GM19239 (cell line): Measurements from ENCODE around the gene TPPP2.

Experiments
- DNase-seq: peaks from one replicate; pipeline ENCODE4 v3.0.0; 2011; ENCODE audit warnings: low spot score; ENCODE audit not compliant: insufficient read length
- FAIRE-seq: peaks from 2 replicates; lab custom pipeline; 2011; peaks lifted over from hg19 to GRCh38; lab: Jason Lieb, UNC

The TPPP2 gene

DNA sequence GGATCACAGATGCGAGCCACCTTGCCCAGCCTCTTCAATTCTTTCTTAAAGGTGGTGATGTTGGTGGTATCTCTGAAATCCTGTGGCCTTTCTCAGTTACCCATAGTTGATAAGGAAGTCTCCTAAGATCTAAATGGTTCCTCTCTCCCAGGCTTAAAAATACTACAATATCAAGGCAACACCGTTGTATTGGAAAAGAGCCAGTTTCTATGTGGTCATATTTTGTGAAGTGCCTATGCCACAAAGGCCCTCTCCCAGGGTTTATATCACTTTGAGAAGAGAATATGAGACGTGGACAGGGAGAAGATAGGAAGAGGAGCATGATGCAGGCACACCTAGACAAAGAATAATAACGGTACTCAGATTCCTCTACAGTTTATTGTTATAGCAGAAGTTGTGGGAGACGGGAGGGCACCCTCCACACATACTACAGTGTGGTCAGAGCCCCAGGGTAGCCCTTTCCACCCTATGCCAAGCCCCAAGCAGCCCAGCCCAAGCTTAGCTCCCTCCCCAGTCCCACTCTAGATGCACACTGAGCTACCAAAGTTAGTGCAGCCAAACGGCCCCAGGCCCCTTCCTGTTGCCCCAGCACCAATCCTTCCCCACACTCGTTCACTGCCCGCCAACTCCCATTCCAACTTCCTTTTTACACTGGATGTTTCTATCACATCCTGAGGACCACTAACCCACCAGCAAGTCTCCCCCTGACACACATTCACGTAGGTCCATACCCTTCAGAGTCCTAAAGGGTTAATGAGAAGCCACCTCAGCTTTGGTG lies 13.4 kb upstream of the TPPP2 start:
- FAIRE-seq (no peak), DNase-seq (no peak)

GRCh38 chr14:21017528-21018245 lies 12.3 kb upstream of the TPPP2 start:
- DNase-seq (no peak), FAIRE-seq (no peak)

DNA sequence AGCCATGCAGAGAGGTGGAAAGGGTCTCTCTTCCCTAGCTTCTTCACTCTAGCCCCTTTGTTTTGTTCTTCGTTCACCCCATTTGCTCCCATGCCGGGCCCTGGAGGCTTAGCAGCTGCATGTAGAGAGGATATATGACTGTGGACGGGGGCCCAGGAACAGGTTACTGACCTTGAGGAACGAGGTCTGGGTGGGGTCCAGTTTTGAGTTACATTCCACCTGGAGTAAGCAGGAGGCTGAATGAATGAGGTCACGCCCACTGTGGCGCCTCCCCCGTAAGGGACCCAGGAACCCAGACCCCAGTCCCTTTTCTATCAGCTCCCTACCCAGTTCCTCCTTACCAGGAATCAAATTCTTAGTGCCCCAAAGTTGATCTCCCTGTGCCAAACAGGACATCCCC lies 11.7 kb upstream of the TPPP2 start:
- FAIRE-seq (no peak), DNase-seq (no peak)

DNA sequence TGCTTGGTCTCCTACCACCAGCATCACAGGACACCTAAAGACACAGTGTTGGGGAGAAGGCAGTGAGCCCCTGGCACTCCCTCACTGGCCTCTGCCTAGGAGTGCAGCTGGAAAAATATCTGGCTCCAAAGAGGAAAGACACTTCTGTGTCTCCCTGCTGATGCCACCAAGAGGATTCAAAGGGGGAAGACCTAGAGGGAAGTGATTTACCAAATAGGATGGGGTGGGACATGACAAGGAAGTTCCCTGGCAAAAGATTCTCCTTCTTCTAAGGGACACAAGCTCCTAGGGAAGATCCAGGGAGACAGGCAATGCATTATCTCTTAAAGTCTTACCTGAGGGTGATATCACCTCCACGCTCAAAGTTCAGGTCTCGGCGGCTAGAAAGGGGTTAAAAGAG lies 11.2 kb upstream of the TPPP2 start:
- DNase-seq, result no peak
- no peak for FAIRE-seq

- FAIRE-seq, result no peak
- no peak for DNase-seq
Observed at GRCh38 chr14:21019366-21019765, 10.7 kb upstream of the TPPP2 start.

GRCh38 chr14:21020977-21021545 lies 9.0 kb upstream of the TPPP2 start:
- DNase-seq (no peak), FAIRE-seq (no peak)

- DNase-seq (no peak), FAIRE-seq (no peak)
Observed at GRCh38 chr14:21022686-21023085, 7.3 kb upstream of the TPPP2 start.

DNA sequence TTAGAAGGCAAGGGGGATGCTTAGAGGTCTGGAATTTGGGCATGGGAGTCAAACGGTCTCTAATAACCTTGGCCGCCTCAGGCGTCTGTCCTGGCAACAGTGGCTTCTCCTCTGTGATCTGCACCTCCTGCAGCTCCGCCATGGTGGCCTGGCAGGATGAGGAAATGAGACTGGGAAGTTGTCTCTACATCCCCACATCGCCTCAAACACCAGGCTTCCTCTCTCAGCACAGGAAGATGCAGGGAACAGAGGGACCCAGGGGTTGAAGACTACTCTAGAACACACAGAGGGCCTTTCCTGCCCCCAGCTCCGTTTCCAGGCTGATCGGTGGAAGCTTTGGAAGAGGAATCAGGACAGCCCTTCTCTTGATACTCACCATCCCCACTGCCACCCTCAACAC lies 6.8 kb upstream of the TPPP2 start:
- DNase-seq, result no peak
- no peak for FAIRE-seq

GRCh38 chr14:21023817-21024584 lies 6.0 kb upstream of the TPPP2 start:
- no peak for DNase-seq
- no peak for FAIRE-seq

DNA sequence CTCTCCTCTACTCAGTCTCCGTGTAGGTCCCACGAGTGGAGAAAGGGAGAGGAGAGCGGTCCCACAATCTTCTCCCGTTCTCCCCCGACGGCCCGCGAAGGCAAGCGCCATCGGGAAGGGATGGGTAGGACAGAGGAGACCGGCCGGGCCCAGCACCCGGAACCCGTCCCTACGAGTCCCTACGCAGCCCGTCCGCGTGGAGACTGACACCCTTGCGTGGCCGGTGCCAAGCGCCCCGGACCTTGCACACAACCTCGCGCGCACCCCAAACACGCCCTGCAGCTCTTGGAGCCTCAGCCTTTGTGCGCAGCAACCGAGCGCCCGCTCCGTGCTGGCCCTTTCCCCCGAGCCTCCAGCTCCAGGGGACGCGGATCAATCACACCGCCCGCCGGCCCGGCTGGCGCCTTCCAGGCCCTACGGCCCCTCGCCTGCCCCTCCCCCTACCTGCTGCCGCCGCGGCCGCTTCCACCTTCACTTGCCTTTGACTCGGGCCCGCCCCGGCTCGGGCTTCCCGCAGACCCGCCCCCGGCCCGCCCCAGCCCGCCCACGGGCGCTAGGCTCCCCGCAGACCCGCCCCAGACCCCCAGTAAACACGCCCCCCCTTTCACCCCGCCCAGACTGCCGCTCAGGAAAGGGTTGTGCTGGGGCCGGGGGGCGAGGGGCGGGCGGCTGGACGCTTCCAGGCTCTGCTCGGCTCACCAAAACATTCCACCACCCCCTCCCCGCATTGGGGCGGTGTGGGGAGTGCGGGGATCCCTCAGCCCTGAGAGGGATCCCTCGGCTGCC lies 5.2 kb upstream of the TPPP2 start, which contains the start of gene NDRG2:
TSS of gene NDRG2 (minus strand) at position 477 of the 786 bp plus-strand sequence. CDS start 1,746 bp downstream, outside the sequence.
- FAIRE-seq (no peak), DNase-seq (no peak)

DNA sequence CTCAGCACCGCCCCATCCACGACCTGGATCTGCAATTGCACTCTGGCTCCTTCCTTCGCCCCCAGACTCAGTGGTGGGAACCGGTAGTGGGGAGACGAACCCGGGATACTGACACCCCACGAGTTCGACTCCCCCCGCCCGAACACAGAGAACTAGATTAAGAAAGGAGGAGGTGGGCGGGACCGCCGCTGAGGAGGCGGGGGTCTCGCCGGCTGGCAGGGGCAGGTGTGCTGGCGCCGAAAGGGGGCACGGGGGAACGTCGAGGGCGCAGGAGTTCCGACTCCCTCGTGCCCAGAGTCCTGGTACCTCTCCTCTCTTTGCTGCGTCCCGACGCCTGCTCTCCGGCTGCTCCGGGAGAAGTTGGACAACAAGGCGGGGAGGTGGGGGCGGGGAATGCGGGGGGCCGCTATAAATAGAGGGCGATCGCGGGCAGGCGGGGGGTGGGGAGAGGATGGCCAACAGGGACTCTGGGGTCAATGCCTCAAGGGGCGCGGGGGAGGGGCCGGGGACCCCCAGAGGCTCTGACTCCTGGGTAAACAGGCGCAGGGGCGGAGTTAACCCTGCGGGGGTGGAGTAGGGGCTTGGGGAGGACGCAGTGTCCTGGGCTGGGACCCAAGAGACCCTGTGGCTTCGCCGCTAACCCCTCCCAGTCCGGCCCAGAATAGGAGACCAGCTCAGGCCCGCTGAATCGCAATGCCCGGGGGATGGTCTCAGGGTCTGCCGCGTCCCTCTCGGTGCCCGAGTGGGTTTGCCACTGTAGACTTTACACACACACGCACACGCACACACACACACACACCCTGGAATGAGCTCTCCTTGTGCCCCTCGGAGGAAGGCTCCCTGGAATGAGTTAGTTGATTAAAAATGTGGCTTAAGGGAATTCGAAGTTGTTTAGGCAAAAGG lies 4.4 kb upstream of the TPPP2 start:
- FAIRE-seq, result no peak

GRCh38 chr14:21026274-21026987 lies 3.6 kb upstream of the TPPP2 start:
- FAIRE-seq (no peak), DNase-seq (no peak)

More for the DNA sequence above, 4.4 kb upstream of the TPPP2 start:
- no peak for DNase-seq

GRCh38 chr14:21026988-21027315 lies 3.1 kb upstream of the TPPP2 start:
- FAIRE-seq (no peak), DNase-seq (no peak)

- no peak for DNase-seq
- FAIRE-seq, result no peak
Observed at GRCh38 chr14:21030531-21030930, 514 bp downstream of the TPPP2 start.

DNA sequence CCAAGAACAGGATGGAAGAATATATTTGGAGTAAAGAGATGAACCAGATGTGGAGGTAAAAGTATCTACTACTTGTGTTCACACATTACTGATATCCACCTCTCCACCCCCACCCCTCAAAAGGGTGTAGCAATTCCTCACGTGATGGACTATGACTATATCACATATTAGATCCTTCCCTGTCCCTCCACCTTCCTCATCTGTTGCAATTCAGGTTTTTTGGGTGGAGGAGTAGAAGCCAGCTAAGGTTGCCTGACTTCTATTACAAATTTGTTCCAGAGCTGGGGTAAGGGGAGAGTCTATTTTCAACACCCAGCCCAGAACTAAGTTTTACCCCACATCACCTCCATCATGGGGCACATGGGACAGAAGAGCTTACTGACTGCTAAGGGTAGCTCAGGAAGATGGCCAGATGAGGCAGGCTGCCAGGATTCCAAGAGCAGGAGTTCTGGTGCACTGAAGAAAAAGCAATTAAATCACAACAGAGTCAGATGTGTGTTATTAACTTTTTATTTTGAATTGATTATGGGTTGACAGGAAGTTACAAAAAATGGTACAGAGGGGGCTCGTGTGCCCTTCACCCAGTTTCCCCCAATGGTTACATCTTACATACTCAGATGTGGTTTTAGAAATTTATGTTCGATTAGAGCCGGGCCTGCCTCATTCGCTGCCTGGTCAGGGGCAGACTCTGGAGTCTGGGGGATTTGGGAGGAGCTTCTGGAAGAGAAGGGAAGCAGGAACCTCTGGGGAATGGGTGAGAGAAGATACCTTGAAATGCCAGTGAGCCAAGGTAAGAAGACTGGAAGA lies 2.5 kb downstream of the TPPP2 start:
- FAIRE-seq (no peak), DNase-seq (no peak)

- no peak for FAIRE-seq
- DNase-seq, result no peak
Observed at GRCh38 chr14:21033133-21033698, 3.2 kb downstream of the TPPP2 start.

GRCh38 chr14:21034707-21035106 lies 4.7 kb downstream of the TPPP2 start, which contains the start of gene RNASE13:
RNASE13 (minus strand) TSS chr14:21034807; CDS start chr14:21034288, 519 bp downstream.
- DNase-seq (no peak), FAIRE-seq (no peak)
